Activated CD4-positive, CD25-positive, alpha-beta regulatory T cell treated with anti-CD3 and anti-CD28 coated beads, Interleukin-2, amount 50 U/mL, for 24 hours (primary cell): ENCODE results near the gene PCDHGB3.
"Not testable (repeated sequence)": the region's sequence is repeated elsewhere in the genome, so short reads cannot be mapped to it uniquely, and the experiment has no call there.

ENCODE experiments used
- ATAC-seq, 2 donors: fragments of 150-1000 bp; cut with Tn5 transposase; one replicate each; pipeline ENCODE4 v1.10.0; 2021; ENCODE audit warnings: mild to moderate bottlenecking in 1 of 2, moderate library complexity in 1 of 2

The PCDHGB3 gene

DNA sequence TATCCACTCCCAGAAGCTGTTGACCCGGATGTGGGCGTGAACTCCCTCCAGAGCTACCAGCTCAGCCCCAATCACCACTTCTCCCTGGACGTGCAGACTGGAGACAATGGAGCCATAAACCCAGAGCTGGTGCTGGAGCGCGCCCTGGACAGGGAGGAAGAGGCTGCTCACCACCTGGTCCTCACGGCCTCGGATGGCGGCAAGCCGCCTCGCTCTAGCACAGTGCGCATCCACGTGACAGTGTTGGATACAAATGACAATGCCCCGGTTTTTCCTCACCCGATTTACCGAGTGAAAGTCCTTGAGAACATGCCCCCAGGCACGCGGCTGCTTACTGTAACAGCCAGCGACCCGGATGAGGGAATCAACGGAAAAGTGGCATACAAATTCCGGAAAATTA is 23.2 kb downstream of the PCDHGB3 start:
- no peak for ATAC-seq

DNA sequence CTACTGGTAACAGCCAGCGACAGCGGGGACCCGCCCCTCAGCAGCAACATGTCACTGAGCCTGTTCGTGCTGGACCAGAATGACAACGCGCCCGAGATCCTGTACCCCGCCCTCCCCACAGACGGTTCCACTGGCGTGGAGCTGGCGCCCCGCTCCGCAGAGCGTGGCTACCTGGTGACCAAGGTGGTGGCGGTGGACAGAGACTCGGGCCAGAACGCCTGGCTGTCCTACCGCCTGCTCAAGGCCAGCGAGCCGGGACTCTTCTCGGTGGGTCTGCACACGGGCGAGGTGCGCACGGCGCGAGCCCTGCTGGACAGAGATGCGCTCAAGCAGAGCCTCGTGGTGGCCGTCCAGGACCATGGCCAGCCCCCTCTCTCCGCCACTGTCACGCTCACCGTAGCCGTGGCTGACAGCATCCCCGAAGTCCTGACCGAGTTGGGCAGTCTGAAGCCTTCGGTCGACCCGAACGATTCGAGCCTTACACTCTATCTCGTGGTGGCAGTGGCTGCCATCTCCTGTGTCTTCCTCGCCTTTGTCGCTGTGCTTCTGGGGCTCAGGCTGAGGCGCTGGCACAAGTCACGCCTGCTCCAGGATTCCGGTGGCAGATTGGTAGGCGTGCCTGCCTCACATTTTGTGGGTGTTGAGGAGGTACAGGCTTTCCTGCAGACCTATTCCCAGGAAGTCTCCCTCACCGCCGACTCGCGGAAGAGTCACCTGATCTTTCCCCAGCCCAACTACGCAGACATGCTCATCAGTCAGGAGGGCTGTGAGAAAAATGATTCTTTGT is 24.6 kb downstream of the PCDHGB3 start:
- not testable (repeated sequence) for ATAC-seq

DNA sequence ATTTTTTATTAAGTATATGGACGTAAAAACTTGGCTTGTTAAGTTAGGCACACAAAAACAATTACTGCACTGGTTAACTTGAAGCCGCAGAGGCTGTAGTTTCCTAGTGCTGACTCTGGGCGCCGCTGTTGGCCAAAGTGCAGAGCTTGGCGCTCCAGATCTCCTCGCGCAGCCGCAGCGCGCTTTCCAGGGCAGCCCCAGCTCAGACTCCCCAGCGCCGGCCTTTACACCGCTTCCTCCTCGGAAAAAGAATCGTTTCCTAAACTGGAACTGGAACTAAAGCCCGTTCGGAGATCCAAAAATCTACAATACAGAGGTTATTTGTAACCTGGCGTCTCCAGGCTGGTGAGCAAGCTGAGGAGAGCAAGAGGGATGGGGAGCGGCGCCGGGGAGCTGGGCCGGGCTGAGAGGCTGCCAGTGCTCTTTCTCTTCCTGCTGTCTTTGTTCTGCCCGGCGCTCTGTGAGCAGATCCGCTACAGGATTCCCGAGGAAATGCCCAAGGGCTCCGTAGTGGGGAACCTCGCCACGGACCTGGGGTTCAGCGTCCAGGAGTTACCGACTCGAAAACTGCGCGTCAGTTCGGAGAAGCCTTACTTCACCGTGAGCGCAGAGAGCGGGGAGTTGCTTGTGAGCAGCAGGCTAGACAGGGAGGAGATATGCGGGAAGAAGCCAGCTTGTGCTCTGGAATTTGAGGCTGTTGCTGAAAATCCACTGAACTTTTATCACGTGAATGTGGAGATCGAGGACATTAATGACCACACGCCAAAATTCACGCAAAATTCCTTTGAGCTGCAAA is 27.9 kb downstream of the PCDHGB3 start, which contains the start of gene PCDHGB5:
TSS of gene PCDHGB5 (plus strand) at position 192 of the 796 bp plus-strand sequence. CDS start at position 373, 181 bp downstream.
- ATAC-seq, result peak; percentile 60 to 69

DNA sequence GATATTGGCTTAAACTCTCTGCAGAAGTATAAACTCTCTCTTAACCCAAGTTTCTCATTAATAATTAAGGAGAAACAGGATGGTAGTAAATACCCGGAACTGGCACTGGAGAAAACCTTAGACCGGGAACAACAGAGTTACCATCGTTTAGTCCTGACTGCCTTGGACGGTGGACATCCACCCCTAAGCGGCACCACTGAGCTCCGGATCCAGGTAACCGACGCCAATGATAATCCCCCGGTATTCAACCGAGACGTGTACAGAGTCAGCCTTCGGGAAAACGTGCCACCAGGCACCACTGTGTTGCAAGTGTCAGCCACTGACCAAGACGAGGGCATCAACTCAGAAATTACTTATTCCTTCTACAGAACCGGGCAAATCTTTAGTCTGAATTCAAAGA is 28.6 kb downstream of the PCDHGB3 start:
- no peak for ATAC-seq

DNA sequence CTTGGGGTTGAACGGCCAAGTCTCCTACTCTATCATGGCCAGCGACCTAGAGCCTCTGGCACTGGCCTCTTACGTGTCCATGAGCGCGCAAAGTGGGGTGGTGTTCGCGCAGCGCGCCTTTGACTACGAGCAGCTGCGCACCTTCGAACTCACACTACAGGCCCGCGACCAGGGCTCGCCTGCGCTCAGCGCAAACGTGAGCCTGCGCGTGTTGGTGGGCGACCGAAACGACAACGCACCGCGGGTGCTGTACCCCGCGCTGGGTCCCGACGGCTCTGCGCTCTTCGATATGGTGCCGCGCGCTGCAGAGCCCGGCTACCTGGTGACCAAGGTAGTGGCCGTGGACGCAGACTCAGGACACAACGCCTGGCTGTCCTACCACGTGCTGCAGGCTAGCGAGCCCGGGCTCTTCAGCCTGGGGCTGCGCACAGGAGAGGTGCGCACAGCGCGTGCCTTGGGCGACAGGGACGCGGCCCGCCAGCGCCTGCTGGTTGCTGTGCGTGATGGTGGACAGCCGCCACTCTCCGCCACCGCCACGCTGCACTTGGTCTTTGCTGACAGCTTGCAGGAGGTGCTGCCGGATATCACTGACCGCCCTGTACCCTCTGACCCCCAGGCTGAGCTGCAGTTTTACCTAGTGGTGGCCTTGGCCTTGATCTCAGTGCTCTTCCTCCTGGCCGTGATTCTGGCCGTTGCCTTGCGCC is 29.7 kb downstream of the PCDHGB3 start:
- no peak for ATAC-seq

DNA sequence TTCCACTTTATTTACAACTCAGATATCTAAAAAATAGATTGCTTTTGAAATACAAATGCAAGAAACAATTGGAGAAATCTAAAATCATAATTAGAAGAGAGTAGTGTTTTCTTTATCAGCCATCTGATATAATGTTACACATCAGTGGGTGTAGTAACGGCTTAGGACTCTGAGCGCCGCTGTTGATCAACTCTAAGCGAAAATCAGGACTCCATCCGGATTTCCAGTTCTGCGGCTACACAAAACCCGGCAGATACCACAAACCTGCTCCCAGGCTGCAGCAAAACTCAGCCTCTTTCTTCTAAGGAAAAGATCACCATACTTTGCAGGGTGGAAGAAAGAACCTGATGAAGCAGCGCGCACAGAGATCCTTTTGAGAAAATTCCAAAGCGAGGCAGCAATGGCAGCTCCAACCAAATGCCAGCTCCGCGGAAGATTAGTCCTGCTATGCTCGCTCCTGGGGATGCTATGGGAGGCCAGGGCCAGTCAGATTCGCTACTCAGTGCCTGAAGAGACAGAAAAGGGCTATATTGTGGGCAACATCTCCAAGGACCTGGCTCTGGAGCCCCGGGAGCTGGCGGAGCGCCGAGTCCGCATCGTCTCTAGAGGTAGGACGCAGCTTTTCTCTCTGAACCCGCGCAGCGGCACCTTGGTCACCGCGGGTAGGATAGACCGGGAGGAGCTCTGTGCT is 32.7 kb downstream of the PCDHGB3 start, which contains the start of gene PCDHGA9:
TSS of gene PCDHGA9 (plus strand) at position 226 of the 691 bp plus-strand sequence. CDS start at position 401, 175 bp downstream.
- ATAC-seq, result no peak

DNA sequence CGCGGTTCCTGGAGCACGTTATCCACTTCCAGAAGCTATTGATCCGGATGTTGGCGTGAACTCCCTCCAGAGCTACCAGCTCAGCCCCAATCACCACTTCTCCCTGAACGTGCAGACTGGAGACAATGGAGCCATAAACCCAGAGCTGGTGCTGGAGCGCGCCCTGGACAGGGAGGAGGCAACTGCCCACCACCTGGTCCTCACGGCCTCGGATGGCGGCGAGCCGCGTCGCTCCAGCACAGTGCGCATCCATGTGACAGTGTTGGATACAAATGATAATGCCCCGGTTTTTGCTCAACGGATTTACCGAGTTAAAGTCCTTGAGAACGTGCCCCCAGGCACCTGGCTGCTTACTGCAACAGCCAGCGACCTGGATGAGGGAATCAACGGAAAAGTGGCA is 33.3 kb downstream of the PCDHGB3 start:
- no peak for ATAC-seq

DNA sequence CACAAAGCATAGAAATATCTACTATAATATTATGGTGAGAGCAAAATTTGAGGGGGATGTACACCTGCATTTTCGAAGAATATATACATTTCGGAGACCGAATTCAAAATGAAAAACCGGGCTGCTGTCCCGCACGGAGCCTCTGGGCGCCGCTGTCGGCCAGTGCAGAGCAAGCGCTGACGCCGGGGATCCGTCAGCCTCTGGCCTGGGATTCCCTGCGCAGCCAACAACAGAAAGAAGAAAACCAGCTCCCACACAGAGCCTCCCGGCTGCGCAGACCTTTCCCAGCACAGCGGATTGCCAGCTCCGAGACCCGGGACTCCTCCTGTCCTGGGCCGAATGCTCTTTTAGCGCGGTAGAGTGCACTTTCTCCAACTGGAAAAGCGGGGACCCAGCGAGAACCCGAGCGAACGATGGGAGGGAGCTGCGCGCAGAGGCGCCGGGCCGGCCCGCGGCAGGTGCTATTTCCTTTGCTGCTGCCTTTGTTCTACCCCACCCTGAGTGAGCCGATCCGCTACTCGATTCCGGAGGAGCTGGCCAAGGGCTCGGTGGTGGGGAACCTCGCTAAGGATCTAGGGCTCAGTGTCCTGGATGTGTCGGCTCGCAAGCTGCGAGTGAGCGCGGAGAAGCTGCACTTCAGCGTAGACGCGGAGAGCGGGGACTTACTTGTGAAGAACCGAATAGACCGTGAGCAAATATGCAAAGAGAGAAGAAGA is 37.9 kb downstream of the PCDHGB3 start, which contains the start of gene PCDHGB6:
TSS of gene PCDHGB6 (plus strand) at position 232 of the 716 bp plus-strand sequence. CDS start at position 414, 182 bp downstream.
- ATAC-seq, result peak in 1 of 2 donors; percentile 36

DNA sequence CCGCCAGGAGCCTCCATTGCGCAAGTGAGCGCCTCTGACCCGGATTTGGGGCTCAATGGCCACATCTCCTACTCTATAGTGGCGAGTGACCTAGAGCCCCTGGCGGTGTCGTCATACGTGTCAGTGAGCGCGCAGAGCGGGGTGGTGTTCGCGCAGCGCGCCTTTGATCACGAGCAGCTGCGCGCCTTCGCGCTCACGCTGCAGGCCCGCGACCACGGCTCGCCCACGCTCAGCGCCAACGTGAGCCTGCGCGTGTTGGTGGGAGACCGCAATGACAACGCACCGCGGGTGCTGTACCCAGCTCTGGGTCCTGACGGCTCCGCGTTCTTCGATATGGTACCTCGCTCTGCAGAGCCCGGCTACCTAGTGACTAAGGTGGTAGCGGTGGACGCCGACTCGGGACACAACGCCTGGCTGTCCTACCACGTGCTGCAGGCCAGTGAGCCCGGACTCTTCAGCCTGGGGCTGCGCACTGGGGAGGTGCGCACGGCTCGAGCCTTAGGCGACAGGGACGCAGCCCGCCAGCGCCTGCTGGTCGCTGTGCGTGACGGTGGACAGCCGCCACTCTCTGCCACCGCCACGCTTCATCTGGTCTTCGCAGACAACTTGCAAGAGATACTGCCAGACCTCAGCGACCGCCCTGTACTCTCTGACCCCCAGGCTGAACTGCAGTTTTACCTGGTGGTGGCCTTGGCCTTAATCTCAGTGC is 39.7 kb downstream of the PCDHGB3 start:
- no peak for ATAC-seq

DNA sequence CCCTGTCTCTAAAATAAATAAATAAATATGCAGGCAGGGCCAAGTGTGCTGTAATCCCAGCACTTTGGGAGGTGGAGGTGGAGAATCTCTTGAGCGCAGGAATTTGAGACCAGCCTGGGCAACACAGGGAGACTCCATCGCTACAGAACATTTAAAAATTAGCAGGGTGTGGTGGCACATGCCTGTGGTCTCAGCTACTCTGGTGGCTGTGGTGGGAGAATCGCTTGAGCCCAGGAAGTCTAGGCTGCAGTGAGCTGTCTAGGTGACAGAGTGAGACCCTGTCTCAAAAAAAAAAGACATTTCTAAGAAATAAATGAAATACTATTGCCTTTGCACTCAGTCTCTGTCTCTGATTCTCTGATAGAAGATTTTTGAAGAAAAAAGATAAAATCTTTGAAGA is 41.5 kb downstream of the PCDHGB3 start:
- ATAC-seq, result no peak

DNA sequence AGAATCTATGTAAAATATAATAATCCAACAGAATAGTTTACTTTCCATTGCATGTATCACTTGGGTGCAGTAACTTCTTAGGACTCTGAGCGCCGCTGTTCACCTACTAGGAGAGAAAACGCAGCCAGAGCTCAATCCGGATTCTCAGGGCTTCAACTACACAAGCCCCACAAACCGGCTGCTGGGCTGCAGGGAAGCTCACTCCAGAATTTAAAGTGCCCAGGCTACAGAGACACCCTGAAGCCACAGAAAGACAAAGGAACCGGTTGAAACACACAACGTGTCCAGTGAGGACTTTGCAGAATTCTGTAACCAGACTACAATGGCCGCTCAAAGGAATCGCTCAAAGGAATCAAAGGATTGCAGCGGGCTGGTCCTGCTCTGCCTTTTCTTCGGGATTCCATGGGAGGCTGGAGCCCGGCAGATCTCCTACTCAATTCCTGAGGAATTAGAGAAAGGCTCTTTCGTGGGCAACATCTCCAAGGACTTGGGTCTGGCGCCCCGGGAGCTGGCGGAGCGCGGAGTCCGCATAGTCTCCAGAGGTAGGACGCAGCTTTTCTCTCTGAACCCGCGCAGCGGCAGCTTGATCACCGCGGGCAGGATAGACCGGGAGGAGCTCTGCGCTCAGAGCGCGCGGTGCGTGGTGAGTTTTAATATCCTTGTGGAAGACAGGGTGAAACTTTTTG is 43.0 kb downstream of the PCDHGB3 start, which contains the start of gene PCDHGA10:
TSS of gene PCDHGA10 (plus strand) at position 134 of the 686 bp plus-strand sequence. CDS start at position 323, 189 bp downstream.
- ATAC-seq, result peak; percentile 71 to 75

DNA sequence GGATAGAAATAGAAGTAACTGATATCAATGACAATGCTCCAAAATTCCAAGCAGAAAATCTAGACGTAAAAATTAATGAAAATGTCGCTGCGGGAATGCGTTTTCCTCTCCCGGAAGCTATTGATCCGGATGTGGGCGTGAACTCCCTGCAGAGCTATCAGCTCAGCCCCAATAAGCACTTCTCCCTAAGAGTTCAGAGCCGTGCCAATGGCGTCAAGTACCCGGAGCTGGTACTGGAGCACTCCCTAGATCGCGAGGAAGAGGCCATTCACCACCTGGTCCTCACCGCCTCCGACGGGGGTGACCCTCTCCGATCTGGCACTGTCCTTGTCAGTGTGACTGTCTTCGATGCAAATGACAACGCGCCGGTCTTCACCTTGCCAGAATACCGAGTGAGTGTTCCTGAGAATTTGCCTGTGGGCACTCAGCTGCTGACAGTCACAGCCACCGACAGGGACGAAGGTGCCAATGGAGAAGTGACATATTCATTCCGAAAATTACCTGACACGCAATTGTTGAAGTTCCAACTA is 43.6 kb downstream of the PCDHGB3 start:
- no peak for ATAC-seq

DNA sequence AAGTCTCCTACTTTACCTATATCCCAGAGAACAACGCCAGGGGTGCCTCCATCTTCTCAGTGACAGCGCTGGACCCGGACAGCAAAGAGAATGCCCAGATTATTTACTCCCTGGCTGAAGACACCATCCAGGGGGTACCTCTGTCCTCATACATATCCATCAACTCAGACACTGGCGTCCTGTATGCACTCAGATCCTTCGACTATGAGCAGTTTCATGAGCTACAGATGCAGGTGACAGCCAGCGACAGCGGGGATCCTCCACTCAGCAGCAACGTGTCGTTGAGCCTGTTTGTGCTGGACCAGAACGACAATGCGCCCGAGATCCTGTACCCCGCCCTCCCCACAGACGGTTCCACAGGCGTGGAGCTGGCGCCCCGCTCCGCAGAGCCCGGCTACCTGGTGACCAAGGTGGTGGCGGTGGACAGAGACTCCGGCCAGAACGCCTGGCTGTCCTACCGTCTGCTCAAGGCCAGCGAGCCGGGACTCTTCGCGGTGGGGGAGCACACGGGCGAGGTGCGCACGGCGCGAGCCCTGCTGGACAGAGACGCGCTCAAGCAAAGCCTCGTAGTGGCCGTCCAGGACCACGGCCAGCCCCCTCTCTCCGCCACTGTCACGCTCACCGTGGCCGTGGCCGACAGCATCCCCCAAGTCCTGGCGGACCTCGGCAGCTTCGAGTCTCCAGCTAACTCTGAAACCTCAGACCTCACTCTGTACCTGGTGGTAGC is 44.7 kb downstream of the PCDHGB3 start:
- ATAC-seq, result not testable (repeated sequence)

DNA sequence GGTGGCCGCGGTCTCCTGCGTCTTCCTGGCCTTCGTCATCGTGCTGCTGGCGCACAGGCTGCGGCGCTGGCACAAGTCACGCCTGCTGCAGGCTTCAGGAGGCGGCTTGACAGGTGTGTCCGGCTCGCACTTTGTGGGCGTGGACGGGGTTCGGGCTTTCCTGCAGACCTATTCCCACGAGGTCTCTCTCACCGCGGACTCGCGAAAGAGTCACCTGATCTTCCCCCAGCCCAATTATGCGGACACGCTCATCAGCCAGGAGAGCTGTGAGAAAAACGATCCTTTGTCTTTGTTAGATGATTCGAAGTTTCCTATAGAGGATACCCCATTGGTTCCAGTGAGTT is 45.2 kb downstream of the PCDHGB3 start:
- ATAC-seq, result not testable (repeated sequence)

DNA sequence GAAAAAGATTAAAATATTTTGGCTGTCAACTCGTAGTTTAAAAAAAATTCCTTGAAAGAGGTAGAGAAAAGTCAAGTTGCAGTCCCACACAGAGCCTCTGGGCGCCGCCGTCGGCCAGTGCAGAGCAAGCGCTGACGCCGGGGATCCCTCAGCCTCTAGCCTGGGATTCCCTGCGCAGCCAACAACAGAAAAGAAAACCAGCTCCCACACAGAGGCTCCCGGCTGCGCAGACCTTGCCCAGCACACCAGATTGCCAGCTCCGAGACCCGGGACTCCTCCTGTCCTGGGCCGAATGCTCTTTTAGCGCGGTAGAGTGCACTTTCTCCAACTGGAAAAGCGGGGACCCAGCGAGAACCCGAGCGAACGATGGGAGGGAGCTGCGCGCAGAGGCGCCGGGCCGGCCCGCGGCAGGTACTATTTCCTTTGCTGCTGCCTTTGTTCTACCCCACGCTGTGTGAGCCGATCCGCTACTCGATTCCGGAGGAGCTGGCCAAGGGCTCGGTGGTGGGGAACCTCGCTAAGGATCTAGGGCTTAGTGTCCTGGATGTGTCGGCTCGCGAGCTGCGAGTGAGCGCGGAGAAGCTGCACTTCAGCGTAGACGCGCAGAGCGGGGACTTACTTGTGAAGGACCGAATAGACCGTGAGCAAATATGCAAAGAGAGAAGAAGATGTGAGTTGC is 47.6 kb downstream of the PCDHGB3 start, which contains the start of gene PCDHGB7:
TSS of gene PCDHGB7 (plus strand) at position 184 of the 679 bp plus-strand sequence. CDS start at position 367, 183 bp downstream.
- ATAC-seq, result peak; percentile 31 to 58

DNA sequence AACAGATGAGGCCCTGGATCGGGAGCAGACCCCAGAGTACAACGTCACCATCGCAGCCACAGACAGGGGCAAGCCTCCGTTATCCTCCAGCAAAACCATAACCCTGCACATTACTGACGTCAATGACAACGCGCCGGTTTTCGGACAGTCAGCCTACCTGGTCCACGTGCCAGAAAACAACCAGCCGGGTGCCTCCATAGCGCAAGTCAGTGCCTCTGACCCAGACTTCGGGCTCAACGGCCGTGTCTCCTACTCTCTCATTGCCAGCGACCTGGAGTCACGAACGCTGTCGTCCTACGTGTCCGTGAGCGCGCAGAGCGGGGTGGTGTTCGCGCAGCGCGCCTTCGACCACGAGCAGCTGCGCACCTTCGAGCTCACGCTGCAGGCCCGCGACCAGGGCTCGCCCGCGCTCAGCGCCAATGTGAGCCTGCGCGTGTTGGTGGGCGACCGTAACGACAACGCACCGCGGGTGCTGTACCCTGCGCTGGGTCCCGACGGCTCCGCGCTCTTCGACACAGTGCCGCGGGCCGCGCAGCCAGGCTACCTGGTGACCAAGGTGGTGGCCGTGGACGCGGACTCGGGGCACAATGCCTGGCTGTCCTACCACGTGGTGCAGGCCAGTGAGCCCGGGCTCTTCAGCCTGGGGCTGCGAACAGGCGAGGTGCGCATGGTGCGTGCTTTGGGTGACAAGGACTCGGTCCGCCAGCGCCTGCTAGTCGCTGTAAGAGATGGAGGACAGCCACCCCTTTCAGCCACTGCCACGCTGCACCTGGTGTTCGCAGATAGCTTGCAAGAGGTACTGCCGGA is 49.2 kb downstream of the PCDHGB3 start:
- ATAC-seq, result no peak

DNA sequence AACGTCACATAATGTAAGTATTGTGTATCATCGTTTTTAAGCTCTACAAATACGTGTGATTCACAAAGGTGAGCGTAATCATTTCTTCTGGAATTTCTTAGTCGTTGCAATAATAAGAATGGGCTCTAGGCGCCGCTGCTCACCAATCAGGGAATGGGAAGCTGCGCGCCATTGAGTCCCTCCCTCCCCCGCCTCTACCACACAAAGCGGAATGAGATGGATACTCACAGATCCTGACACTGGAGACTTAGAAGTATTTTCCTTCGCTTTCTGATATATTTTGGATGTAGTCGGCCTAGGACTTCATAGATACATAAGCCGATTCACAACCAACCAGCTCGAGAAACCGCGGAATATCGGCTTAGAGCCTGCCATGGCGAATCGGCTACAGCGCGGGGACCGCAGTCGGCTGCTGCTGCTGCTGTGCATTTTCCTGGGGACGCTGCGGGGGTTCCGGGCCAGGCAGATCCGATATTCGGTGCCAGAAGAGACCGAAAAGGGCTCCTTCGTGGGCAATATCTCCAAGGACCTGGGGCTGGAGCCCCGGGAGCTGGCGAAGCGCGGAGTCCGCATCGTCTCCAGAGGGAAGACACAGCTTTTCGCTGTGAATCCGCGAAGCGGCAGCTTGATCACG is 50.9 kb downstream of the PCDHGB3 start, which contains the start of gene PCDHGA11:
TSS of gene PCDHGA11 (plus strand) at position 197 of the 634 bp plus-strand sequence. CDS start at position 374, 177 bp downstream.
- ATAC-seq, result no peak
